Suprapubic skin (tissue), 4 donors: Measurements from ENCODE around the gene LRP11. TPM values are rescaled to one million over a fixed set of nuclear protein-coding genes. Genes with fewer than 3 reads are reported as not detected.
A peak's percentile ranks its signal among the peaks of the same experiment; 100 is the strongest.
"Not testable (repeated sequence)": the region's sequence is repeated elsewhere in the genome, so short reads cannot be mapped to it uniquely, and the experiment has no call there.

Experiments used
- DNase-seq, 2 donors: peaks; one replicate each; pipeline ENCODE4 v3.0.0-alpha.2; 2019; ENCODE audit warnings: low spot score in 2 of 2
- H3K27ac ChIP-seq: fragments of 200-600 bp; sonication (generic); one replicate; pipeline ENCODE4 v1.5.1; 2019
- H3K27me3 ChIP-seq: fragments of 200-600 bp; sonication (generic); one replicate; pipeline ENCODE4 v1.5.1; 2019
- H3K36me3 ChIP-seq: fragments of 200-600 bp; sonication (generic); one replicate; pipeline ENCODE4 v1.5.1; 2019
- H3K4me1 ChIP-seq: fragments of 200-600 bp; sonication (generic); one replicate; pipeline ENCODE4 v1.5.1; 2019
- H3K4me3 ChIP-seq: fragments of 200-600 bp; sonication (generic); one replicate; pipeline ENCODE4 v1.5.1; 2019; ENCODE audit warnings: mild to moderate bottlenecking
- H3K9me3 ChIP-seq: fragments of 200-600 bp; sonication (generic); one replicate; pipeline ENCODE4 v1.5.1; 2019
- CTCF ChIP-seq, 2 donors: fragments of 200-600 bp in 1 of 2; fragments of 450-650 bp in 1 of 2; sonication (generic) in 1 of 2; IDR thresholded peaks; one replicate each; pipeline ENCODE4 v1.5.1; 2016 to 2019; ENCODE audit warnings: antibody characterized with exemption in 2 of 2, mild to moderate bottlenecking in 1 of 2, moderate library complexity in 1 of 2
- EP300 ChIP-seq: sonication (generic); formaldehyde crosslinking; IDR thresholded peaks from one replicate; pipeline ENCODE4 v1.6.1; 2017; ENCODE audit warnings: antibody characterized with exemption
- POLR2A ChIP-seq, 2 donors: fragments of 450-650 bp; IDR thresholded peaks; one replicate each; pipeline ENCODE4 v1.6.1; 2017; ENCODE audit warnings: antibody characterized with exemption in 2 of 2, mild to moderate bottlenecking in 2 of 2, moderate library complexity in 2 of 2
- POLR2AphosphoS5 ChIP-seq, 3 donors: sonication (generic); formaldehyde crosslinking; IDR thresholded peaks; one replicate each; pipeline ENCODE4 v1.6.1; 2017; ENCODE audit warnings: antibody characterized with exemption in 3 of 3
- WGBS: methylation state at CpG from one replicate; pipeline ENCODE4 v1.1.5; 2018; 5-methylcytosine and 5-hydroxymethylcytosine counted together
- total RNA-seq, 4 donors: library from RNA; depleted of rRNA; stranded (reverse); fragments of >200 nt; gene quantifications; one replicate each; pipeline ENCODE4 v1.1.0, GENCODE V29; 2016

LRP11 gene
- total RNA-seq, 4 donors from 2014 or later: 43.6 to 77.2 (median 68.4) TPM

- Histone ChIP-seq H3K36me3 (no peaks in the 10 kb centered on the region), H3K27me3 (no peaks in the 10 kb centered on the region), H3K4me1 (peaks cover 62% of the 10 kb centered on the region), H3K9me3 (no peaks in the 10 kb centered on the region), H3K4me3 (no peak overlapping the region), H3K27ac (peak overlapping the region; percentile 81)
- no peak for TF ChIP-seq POLR2A (IDR thresholded peaks at IDR 0.05)
- DNase-seq: peak; percentile 71 to 81
- 45% methylated on average over 7 of the region's 7 CpGs for WGBS
Observed at GRCh38 chr6:149895048-149895590, 31.0 kb upstream of the LRP11 start.

GRCh38 chr6:149891864-149892263 lies 27.7 kb upstream of the LRP11 start:
- H3K4me3 ChIP-seq, H3K9me3 ChIP-seq, H3K36me3 ChIP-seq, H3K27me3 ChIP-seq, H3K27ac ChIP-seq: not testable (repeated sequence)
- peak in 1 of 2 donors; percentile 9 for DNase-seq
- 78% methylated on average over 6 of the region's 6 CpGs for WGBS
- H3K4me1 ChIP-seq: peaks cover 55% of the 10 kb centered on the region

GRCh38 chr6:149891259-149891658 lies 27.1 kb upstream of the LRP11 start:
- no peaks in the 10 kb centered on the region for H3K36me3 ChIP-seq
- 78% methylated on average over 3 of the region's 3 CpGs for WGBS
- H3K4me3 ChIP-seq: no peak overlapping the region
- peak in 1 of 2 donors; percentile 8 for DNase-seq
- TF ChIP-seq POLR2AphosphoS5 (IDR thresholded peaks at IDR 0.05): no peak
- no peak for TF ChIP-seq POLR2A (IDR thresholded peaks at IDR 0.05)
- no peak for TF ChIP-seq EP300
- no peak for TF ChIP-seq CTCF (IDR thresholded peaks at IDR 0.05)
- H3K9me3 ChIP-seq: no peaks in the 10 kb centered on the region
- peaks cover 49% of the 10 kb centered on the region for H3K4me1 ChIP-seq
- no peaks in the 10 kb centered on the region for H3K27me3 ChIP-seq
- peak overlapping the region; percentile 34 for H3K27ac ChIP-seq

GRCh38 chr6:149890629-149891045 lies 26.5 kb upstream of the LRP11 start:
- no peak overlapping the region for H3K4me3 ChIP-seq
- DNase-seq: no peak
- no peaks in the 10 kb centered on the region for H3K9me3 ChIP-seq
- TF ChIP-seq POLR2AphosphoS5 (IDR thresholded peaks at IDR 0.05) (no peak), EP300 (no peak), POLR2A (IDR thresholded peaks at IDR 0.05) (no peak), CTCF (IDR thresholded peaks at IDR 0.05) (no peak)
- no peaks in the 10 kb centered on the region for H3K27me3 ChIP-seq
- H3K36me3 ChIP-seq: no peaks in the 10 kb centered on the region
- 28% methylated on average over 6 of the region's 6 CpGs for WGBS
- H3K4me1 ChIP-seq: peaks cover 43% of the 10 kb centered on the region
- peak overlapping the region; percentile 34 for H3K27ac ChIP-seq

GRCh38 chr6:149889326-149889725 lies 25.2 kb upstream of the LRP11 start:
- no peaks in the 10 kb centered on the region for H3K27me3 ChIP-seq
- peaks cover 34% of the 10 kb centered on the region for H3K4me1 ChIP-seq
- no peak for TF ChIP-seq POLR2A (IDR thresholded peaks at IDR 0.05)
- TF ChIP-seq EP300: no peak
- TF ChIP-seq POLR2AphosphoS5 (IDR thresholded peaks at IDR 0.05): no peak
- TF ChIP-seq CTCF (IDR thresholded peaks at IDR 0.05): no peak
- H3K4me3 ChIP-seq: no peak overlapping the region
- no peak for DNase-seq
- WGBS: 77% methylated on average over 7 of the region's 7 CpGs
- H3K9me3 ChIP-seq: no peaks in the 10 kb centered on the region
- H3K27ac ChIP-seq: no peak overlapping the region
- H3K36me3 ChIP-seq: no peaks in the 10 kb centered on the region

GRCh38 chr6:149888659-149889058 lies 24.5 kb upstream of the LRP11 start:
- Histone ChIP-seq H3K9me3 (no peaks in the 10 kb centered on the region), H3K4me1 (peaks cover 39% of the 10 kb centered on the region), H3K27me3 (no peaks in the 10 kb centered on the region), H3K4me3 (no peak overlapping the region), H3K36me3 (no peaks in the 10 kb centered on the region), H3K27ac (no peak overlapping the region)
- TF ChIP-seq CTCF (IDR thresholded peaks at IDR 0.05): no peak
- TF ChIP-seq POLR2A (IDR thresholded peaks at IDR 0.05): no peak
- no peak for TF ChIP-seq POLR2AphosphoS5 (IDR thresholded peaks at IDR 0.05)
- no peak for TF ChIP-seq EP300
- 35% methylated on average over 1 of the region's 1 CpG for WGBS
- DNase-seq: no peak
